H1 (cell line): ENCODE data around the gene VWA1.

Experiments
- CHD1 ChIP-seq: IDR thresholded peaks from 2 replicates; pipeline ENCODE4 v1.6.1; 2012; ENCODE audit warnings: low read depth, low read length, improper control_type of control experiment
- KDM5A ChIP-seq: fragments of 200-600 bp; IDR thresholded peaks from 2 replicates; pipeline ENCODE4 v1.7.1; 2012; ENCODE audit warnings: mild to moderate bottlenecking, low read length, inconsistent platforms, mixed read lengths
- POLR2A ChIP-seq, 2 experiments: IDR thresholded peaks; 1 replicate in 1 of 2; 2 replicates in 1 of 2; pipeline ENCODE4 v1.6.1; 2011; ENCODE audit warnings: low read depth in 2 of 2, low read length in 2 of 2, mild to moderate bottlenecking in 2 of 2; ENCODE audit errors: control extremely low read depth in 1 of 2
- POLR2AphosphoS5 ChIP-seq: IDR thresholded peaks from 2 replicates; pipeline ENCODE4 v1.6.1; 2011; ENCODE audit warnings: low read depth, low read length
- SP1 ChIP-seq: IDR thresholded peaks from 2 replicates; pipeline ENCODE4 v1.6.1; 2011; ENCODE audit warnings: low read depth, low read length

GRCh38 chr1:1391225-1391624 lies 44.3 kb upstream of the VWA1 start:
- TF ChIP-seq CHD1 (no peak), POLR2AphosphoS5 (no peak), SP1 (no peak), POLR2A (IDR thresholded peaks at IDR 0.05; ENCODE audit: control extremely low read depth in 1 of 2, low read depth in 2 of 2, low read length in 2 of 2) (no peak), KDM5A (no peak)
